Measurements from ENCODE around the gene AMIGO2. TPM values are rescaled to one million over a fixed set of nuclear protein-coding genes. Genes with fewer than 3 reads are reported as not detected.

The AMIGO2 gene
- total and polyA plus RNA-seq, 2 experiments from 2014 or later: 0.92 to 2.2 TPM

DNA sequence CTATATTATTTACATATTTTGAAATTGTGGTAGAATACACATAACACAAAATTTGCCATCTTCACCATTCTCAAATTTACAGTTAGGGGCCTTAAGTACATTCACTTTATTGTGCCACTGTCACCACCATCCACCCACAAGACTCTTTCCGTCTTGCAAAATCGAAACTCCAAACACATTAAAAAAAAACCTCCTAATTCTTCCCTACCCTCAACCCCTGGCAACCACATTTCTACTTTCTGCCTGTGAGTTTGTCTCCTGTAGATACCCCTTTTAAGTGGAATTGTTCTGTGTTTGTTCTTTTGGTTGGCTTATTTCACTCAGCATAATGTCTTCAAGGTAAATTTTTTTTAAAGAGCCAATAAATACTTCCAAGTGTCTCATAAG, 31.6 kb upstream of the AMIGO2 start:
- no peak overlapping the region for H3K27ac ChIP-seq
- no peak for DNase-seq (ENCODE audit: low read depth in 1 of 2, low spot score in 1 of 2)
- no peak for TF ChIP-seq CTCF (IDR thresholded peaks at IDR 0.05; ENCODE audit: low read depth, low read length)
- H3K36me3 ChIP-seq: no peaks in the 10 kb centered on the region
- H3K4me1 ChIP-seq (ENCODE audit: low read depth): no peaks in the 10 kb centered on the region
- H3K27me3 ChIP-seq: no peaks in the 10 kb centered on the region
- no peaks in the 10 kb centered on the region for H3K9me3 ChIP-seq (ENCODE audit: low read depth)
- H3K4me3 ChIP-seq: no peak overlapping the region

GRCh38 chr12:47110718-47111391, 31.1 kb upstream of the AMIGO2 start:
- H3K27me3 ChIP-seq: no peaks in the 10 kb centered on the region
- no peak for TF ChIP-seq CTCF (IDR thresholded peaks at IDR 0.05; ENCODE audit: low read depth, low read length)
- no peaks in the 10 kb centered on the region for H3K36me3 ChIP-seq
- H3K4me3 ChIP-seq: no peak overlapping the region
- H3K27ac ChIP-seq: no peak overlapping the region
- H3K9me3 ChIP-seq (ENCODE audit: low read depth): no peaks in the 10 kb centered on the region
- no peak for DNase-seq (ENCODE audit: low read depth in 1 of 2, low spot score in 1 of 2)
- H3K4me1 ChIP-seq (ENCODE audit: low read depth): no peaks in the 10 kb centered on the region

- H3K9me3 ChIP-seq (ENCODE audit: low read depth): no peaks in the 10 kb centered on the region
- TF ChIP-seq CTCF (IDR thresholded peaks at IDR 0.05; ENCODE audit: low read depth, low read length): no peak
- H3K4me1 ChIP-seq (ENCODE audit: low read depth): no peaks in the 10 kb centered on the region
- no peaks in the 10 kb centered on the region for H3K27me3 ChIP-seq
- no peak overlapping the region for H3K4me3 ChIP-seq
- no peak for DNase-seq (ENCODE audit: low read depth in 1 of 2, low spot score in 1 of 2)
- H3K27ac ChIP-seq: no peak overlapping the region
- H3K36me3 ChIP-seq: no peaks in the 10 kb centered on the region
These were observed 30.3 kb upstream of the AMIGO2 start for GRCh38 chr12:47110011-47110541.

DNA sequence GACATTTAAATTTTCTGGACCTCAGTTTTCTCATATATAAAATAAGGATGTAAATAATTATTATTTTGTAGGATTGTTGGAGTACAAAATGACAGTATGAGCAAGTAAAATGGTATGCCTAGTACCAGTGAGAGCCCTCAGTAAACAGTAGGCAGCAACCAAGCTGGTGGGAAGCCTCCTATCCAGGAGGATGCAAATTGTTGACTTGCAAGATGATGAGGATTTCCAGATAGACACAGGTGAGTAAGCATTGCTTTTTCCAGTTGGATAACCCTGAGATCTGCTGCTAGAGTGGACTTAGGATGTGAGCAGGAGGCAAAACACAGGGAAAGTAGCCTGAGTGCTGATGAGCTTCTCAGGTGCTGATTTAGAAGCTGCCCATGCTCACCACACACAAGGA, 28.2 kb upstream of the AMIGO2 start:
- H3K36me3 ChIP-seq: no peaks in the 10 kb centered on the region
- no peak for TF ChIP-seq CTCF (IDR thresholded peaks at IDR 0.05; ENCODE audit: low read depth, low read length)
- no peaks in the 10 kb centered on the region for H3K4me1 ChIP-seq (ENCODE audit: low read depth)
- H3K27me3 ChIP-seq: no peaks in the 10 kb centered on the region
- DNase-seq (ENCODE audit: low read depth in 1 of 2, low spot score in 1 of 2): no peak
- no peak overlapping the region for H3K4me3 ChIP-seq
- no peaks in the 10 kb centered on the region for H3K9me3 ChIP-seq (ENCODE audit: low read depth)
- no peak overlapping the region for H3K27ac ChIP-seq

- Histone ChIP-seq H3K27ac (no peak overlapping the region), H3K27me3 (no peaks in the 10 kb centered on the region), H3K4me3 (no peak overlapping the region), H3K9me3 (ENCODE audit: low read depth) (no peaks in the 10 kb centered on the region), H3K4me1 (ENCODE audit: low read depth) (no peaks in the 10 kb centered on the region), H3K36me3 (no peaks in the 10 kb centered on the region)
- no peak for DNase-seq (ENCODE audit: low read depth in 1 of 2, low spot score in 1 of 2)
- TF ChIP-seq CTCF (IDR thresholded peaks at IDR 0.05; ENCODE audit: low read depth, low read length): no peak
These were observed 27.7 kb upstream of the AMIGO2 start for GRCh38 chr12:47107446-47107845.

Measured in cardiac muscle cell (in vitro differentiated cells and primary cell).